Muscle of leg (tissue), 11 donors: ENCODE results near the gene PROSER1. TPM values are rescaled to one million over a fixed set of nuclear protein-coding genes. Genes with fewer than 3 reads are reported as not detected.

Experiments
- DNase-seq: peaks from one replicate; pipeline ENCODE4 v3.0.0; 2013
- H3K27ac ChIP-seq: one replicate; pipeline ENCODE4 v1.5.1; 2013; ENCODE audit warnings: mild to moderate bottlenecking, low read length, control low read depth
- H3K27me3 ChIP-seq: one replicate; pipeline ENCODE4 v1.6.1; 2013; ENCODE audit warnings: low read length; ENCODE audit not compliant: control insufficient read depth, insufficient read depth
- H3K36me3 ChIP-seq: one replicate; pipeline ENCODE4 v1.6.1; 2013; ENCODE audit warnings: low read length; ENCODE audit not compliant: control insufficient read depth, insufficient read depth
- H3K4me1 ChIP-seq: one replicate; pipeline ENCODE4 v1.6.1; 2013; ENCODE audit warnings: low read length; ENCODE audit not compliant: control insufficient read depth, insufficient read depth
- H3K4me3 ChIP-seq: one replicate; pipeline ENCODE4 v1.5.1; 2013; ENCODE audit warnings: low read length, control low read depth
- H3K9me3 ChIP-seq: replicated peaks from 2 replicates; pipeline ENCODE4 v1.6.1; 2013; ENCODE audit warnings: low read depth, low read length; ENCODE audit not compliant: control insufficient read depth
- WGBS: methylation state at CpG from one replicate; pipeline ENCODE4 v1.1.5; 2013; ENCODE audit warnings: missing lambda C conversion rate; ENCODE audit not compliant: insufficient coverage; 5-methylcytosine and 5-hydroxymethylcytosine counted together
- polyA plus RNA-seq, 8 donors: library from polyadenylated mRNA; unstranded; fragments of 120-200 nt; gene quantifications; one replicate each; pipeline versions ENCODE4 v1.2.1 to v1.2.3, GENCODE V29; 2013; ENCODE audit warnings: inconsistent platforms in 1 of 8, low replicate concordance in 1 of 8; ENCODE audit not compliant: insufficient read length in 8 of 8, insufficient read depth in 1 of 8
- total RNA-seq: library from RNA; stranded (reverse); fragments of 120-200 nt; gene quantifications from one replicate; pipeline ENCODE4 v1.2.4, GENCODE V29; 2013

The PROSER1 gene
- total and polyA plus RNA-seq, 9 donors = 14.6 to 31.6 (median 23.6) TPM

GRCh38 chr13:38965281-38965680, 72.6 kb downstream of the PROSER1 start:
- no peak overlapping the region for H3K27ac ChIP-seq
- peaks cover 5% of the 10 kb centered on the region for H3K9me3 ChIP-seq
- whole genome bisulfite sequencing = 88% methylated on average over 4 of the region's 4 CpGs
- H3K36me3 ChIP-seq = no peaks in the 10 kb centered on the region
- no peak overlapping the region for H3K4me3 ChIP-seq
- H3K4me1 ChIP-seq = no peaks in the 10 kb centered on the region
- no peak for DNase-seq
- no peaks in the 10 kb centered on the region for H3K27me3 ChIP-seq

- Histone ChIP-seq H3K4me3 (no peak overlapping the region), H3K27ac (no peak overlapping the region), H3K36me3 (no peaks in the 10 kb centered on the region), H3K9me3 (peaks cover 11% of the 10 kb centered on the region), H3K4me1 (no peaks in the 10 kb centered on the region), H3K27me3 (no peaks in the 10 kb centered on the region)
- no peak for DNase-seq
Observed at GRCh38 chr13:38960175-38960574, 77.7 kb downstream of the PROSER1 start.

Other genes with a start within 250 kb of the PROSER1 start
- 0.04 TPM for gene STOML3, start 47.3 kb downstream of the PROSER1 start, total RNA-seq
- under 1 TPM; 0.06 to 0.31 (median 0.20) TPM for gene STOML3, start 47.3 kb downstream of the PROSER1 start, polyA plus RNA-seq
- gene NHLRC3, start 367 bp upstream of the PROSER1 start, total RNA-seq = 32.7 TPM
- 10 to 100 TPM; 22.0 to 42.5 (median 27.1) TPM for gene NHLRC3, start 367 bp upstream of the PROSER1 start, polyA plus RNA-seq